Stimulated activated CD4-positive, alpha-beta T cell treated with anti-CD3 and anti-CD28 coated beads, Interleukin-12 subunit alpha, Interleukin-12 subunit beta, amount 100 ng/mL, for 4 hours (primary cell): ENCODE data around the gene LRIT1.

Source experiments
- DNase-seq: peaks from one replicate; pipeline ENCODE4 v3.0.0-alpha.2; 2020

LRIT1 gene

DNA sequence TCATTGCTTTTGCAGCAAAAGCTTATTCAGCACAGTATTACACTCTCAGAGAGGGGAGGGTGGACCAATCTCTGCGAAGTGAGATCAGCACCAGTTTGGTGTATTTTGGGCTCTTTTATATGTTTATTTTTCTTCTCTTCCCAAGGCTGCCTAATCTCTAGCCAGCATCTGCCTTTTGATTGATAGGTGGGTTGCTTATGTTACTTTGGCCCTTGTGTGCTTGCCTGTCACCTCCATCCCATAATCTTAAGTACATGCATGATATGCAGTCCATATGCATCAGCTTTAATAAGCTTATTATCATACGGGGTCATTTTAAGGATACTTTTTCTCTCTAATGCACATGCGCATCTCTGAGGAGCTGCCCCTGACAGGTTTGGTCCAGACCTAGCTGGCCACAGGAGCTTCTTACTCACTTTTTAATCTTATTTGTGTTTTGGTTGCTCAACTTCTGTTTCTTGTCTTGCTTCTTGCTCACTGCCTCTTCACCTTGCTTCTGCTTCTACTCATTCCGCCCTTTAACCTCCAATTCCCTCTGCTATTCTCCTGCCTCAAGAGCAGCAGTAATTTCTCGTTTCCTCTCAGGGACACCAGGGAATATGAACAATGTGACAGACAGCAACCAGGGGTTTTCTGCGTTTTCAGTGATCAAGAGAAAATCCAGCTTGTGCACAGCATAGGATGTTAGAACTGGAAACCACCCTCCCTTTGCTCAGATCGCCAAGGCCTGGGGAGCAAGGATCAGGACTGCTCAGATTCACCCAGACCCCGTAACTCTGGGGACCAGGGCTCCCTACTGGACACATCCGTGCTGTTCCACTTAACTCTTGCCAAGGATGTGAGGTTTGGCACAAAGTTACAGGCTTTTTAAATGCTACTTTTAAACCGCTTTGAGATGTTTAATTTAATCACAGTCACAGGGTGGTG lies 13.5 kb upstream of the LRIT1 start:
- no peak for DNase-seq

DNA sequence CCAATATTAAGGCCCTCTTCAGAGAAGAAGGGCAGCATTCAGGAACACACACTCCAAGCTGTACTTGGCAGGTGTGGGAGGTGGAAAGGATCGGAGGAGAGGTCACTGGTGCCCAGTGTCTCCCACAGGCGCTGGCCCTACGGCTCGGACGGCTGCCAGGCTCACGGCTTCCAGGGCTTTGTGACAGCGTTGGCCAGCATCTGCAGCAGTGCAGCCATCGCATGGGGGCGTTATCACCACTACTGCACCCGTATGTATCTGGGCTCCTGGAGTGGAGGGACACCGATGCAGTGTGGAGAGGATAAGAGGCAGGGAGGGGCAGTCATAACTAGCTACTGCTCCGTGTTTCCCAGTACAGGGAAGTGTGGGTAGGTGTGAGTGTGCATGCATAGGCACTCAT lies 7.4 kb upstream of the LRIT1 start:
- no peak for DNase-seq

DNA sequence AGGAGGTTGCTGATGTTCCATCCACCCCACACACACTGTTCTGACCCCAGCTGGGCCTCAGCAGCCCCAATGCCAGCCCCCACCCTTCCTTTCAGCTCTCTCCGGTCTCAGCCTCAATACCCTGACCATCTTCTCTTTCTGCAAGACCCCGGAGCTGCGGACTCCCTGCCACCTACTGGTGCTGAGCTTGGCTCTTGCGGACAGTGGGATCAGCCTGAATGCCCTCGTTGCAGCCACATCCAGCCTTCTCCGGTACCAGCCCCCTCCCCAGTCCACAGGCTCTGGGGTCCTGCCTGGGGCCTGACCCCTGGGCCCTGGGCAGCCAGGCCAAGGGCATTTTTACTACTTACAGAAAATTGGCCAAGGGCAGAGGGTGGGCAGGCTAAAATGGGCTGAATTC lies 6.2 kb upstream of the LRIT1 start:
- DNase-seq = no peak

DNA sequence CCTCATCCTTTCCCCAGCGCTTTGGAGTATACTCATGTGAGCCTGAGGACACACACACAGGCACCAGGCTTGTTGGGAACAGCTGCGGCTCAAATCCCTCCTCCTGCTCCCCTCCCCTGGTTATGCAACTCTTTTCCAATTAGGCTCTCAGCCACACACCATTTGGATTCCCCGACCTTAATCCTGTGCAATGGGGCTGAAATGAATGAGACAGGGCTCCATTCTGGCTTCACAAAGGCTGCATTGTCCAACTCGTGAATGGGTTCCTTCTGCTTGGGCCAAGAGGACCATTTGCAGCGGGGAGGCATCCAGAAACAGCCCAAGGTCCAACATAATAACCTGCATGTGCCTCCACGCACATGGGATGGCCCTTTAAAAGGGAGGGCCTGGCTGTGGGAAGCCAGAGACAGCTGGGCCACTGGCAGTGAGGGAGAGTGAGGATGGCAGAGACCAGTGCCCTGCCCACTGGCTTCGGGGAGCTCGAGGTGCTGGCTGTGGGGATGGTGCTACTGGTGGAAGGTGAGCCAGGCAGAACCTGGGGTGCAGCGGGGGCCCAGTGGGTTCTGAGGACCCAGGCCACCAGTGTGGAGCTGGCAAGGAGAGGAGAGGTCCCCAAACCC lies 3.4 kb upstream of the LRIT1 start, which contains the start of gene RGR:
Gene RGR (plus strand): TSS at position 403 of the 620 bp plus-strand sequence. CDS start 38 bp downstream, at position 441.
- no peak for DNase-seq

DNA sequence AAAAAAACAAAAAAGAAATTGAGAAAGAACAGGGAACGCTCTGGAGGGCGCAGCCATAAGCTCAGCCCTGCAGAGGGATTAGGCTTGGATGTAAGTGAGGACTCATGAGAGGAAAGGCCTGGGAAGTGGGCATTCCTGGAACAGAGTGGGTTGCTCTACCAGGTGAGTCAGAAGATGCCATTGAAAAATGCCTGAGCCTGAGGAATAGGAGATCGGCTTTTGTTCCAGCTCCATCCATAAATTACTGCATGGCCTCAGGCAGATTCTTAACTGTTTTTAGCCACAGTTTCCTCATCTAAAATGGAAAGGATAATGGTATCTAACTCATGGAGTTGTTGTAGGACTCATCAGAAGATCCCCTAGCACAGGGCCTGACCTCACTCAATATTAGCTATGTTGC lies 2.4 kb upstream of the LRIT1 start:
- no peak for DNase-seq

DNA sequence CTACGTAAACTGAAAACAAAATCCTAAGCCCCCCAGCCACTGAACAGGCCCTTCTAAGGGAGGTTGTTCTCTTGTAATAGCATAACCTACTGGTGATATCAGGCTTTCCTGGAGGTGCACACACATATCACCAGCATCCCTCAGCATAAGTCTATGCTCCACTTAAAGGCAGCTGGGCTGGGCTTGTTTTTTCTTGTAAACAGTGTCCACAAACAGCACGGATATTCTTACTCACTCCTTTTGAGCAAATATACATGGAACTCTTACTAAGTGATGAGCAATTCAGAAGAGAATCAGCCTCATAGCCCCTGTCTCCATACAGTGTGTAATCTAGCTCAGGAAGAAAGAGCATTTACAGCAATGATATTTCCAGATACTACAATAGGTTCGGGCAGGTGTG lies 2.4 kb downstream of the LRIT1 start:
- DNase-seq = no peak

DNA sequence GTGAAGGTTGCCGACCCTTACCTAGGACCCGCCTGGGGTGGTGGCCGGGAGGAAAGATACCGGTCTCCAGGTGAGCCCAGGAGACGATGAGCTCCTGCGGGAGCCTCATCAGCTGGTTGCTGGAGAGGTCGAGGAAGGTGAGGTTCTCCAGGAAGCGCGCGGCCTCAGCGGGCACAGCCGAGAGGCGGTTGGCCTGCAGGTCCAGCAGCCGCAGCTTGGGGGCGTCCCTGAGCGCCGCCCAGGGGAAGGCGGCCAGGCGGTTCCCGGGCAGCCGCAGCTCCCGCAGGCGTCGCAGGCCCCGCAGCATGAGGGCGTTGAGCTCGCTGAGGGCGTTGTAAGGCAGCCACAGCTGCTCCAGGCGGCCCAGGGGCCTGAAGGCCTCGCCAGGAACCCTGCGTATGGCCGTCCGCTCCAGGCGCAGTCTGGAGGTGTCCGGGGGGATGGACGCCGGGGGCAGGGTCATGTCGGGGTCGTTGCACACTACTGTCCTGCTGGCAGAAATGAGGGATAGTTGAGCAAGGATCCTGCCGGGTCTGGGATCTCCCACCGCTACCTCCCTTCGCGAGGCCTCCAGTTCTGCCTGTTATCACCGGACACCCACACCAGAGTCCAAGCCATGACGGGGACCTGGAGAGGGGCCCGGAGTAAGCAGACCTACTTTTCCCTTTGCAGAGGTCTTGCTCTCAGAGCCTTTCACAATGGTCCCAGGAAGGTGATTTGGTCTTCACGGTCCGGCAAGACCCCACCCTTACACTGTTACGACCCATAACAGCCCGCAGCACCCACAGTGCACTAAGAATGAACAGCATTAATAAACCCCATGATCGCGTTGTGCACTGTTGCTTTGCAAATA lies 3.9 kb downstream of the LRIT1 start:
- DNase-seq = no peak

DNA sequence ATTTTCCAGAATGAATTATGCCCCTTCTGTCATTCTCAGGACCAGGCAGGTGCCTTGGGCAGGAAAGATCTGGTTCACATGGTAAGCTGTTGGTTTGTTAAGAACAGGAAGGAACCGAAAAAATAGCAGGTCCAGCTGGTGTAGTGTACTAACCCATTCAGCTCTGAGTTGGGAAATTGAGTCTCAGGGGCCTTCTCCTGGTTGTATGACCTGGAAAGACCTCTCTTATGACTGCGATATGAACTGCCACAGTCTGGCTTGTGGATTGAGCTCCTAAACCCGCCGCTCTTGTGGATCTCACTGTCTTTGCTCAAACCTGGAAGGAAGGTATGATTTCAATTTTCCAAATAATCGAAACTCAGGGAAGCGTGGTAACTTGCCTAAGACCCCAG lies 4.5 kb downstream of the LRIT1 start:
- DNase-seq = no peak

DNA sequence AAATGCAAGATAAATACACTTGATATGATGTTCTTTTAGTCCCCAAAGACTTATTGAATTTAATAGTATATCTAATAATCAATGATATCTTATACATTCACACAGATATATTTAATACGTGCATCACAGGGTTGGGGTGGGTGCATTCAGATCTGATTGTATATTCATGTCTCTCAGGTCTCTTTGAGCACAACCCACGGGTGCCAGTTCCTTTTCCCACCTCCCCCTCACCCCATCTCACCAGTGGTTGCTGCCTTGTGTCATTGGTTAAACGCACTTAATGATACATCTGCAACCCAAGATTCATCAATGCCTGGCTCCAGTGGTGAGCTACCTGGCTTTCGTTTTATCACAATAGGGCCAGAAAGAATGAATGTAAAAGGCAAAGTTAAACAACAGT lies 6.2 kb downstream of the LRIT1 start:
- no peak for DNase-seq

DNA sequence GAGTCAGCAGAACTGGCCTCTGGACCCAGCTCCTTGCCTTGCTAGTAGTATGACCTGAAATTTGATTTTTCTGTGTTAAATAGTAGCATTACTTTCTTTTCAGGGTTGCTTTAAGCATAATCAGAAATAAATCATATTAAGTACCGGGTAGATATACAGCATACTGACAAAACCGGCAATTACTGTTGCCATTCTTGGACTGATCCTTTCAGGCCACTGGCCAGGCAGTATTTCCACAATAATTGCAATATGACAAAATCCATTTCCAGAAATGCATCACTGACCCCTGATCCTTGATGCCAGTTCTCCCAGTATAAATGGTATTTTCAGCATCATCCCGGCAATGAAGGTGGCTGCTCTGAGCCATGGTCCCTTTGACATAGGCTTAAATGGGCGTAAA lies 6.9 kb downstream of the LRIT1 start:
- no peak for DNase-seq

DNA sequence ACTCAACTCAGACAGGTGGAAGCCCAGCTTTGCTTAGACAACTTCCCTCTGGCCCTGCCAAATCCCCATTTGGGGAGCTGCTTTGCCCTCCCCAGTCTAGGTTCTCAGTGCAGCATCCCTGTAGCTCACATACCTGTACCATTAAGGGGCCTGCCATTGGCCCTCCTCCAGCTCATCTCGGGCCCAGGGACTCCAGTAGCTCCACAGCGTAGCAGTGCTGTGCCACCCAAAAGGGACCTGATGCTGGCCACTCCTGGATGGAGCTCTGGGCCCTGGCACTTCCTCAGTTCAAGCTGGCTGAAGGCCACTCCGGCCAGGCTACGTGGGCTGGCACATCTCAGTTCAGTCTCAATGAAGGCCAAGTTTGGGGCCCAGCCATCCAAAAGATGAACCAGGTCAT lies 7.4 kb downstream of the LRIT1 start:
- no peak for DNase-seq

DNA sequence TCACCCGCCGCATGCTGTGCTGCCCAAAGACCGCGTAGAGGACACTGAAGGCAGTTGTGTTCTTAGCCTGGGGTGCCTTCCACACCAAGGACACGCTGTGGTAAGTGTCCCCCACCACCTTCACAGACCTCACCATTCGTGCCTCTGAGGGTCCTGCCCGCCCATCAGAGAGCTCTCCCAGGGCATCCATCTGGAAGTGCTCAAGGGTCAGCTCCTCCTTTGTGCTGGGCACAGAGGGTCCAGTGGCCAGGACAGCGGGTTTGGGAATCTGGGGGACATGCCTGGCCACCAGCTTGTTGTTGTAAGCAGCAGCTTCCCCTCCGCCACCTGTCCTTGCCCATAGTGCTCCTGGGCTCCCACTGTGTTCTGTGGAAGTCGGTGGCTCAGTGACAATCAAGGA lies 9.0 kb downstream of the LRIT1 start:
- no peak for DNase-seq

DNA sequence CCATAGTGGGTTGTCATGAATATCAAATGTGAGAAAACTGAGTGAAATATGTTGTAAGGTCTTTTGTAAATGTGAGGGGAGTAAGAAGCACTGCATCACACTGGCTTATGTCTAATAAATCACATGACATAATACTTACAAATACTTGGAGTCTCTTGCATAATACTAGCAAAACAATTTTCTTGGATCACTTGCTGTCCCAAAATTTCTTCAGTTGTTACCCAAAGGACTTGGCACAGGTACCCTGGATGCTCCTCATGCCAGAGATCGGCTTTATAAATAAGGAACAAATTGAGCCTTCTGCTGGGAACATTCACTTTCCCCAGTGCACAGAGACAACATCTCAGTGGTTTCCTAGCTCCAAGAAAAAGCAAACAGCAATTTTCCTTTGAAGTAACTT lies 11.0 kb downstream of the LRIT1 start:
- no peak for DNase-seq

DNA sequence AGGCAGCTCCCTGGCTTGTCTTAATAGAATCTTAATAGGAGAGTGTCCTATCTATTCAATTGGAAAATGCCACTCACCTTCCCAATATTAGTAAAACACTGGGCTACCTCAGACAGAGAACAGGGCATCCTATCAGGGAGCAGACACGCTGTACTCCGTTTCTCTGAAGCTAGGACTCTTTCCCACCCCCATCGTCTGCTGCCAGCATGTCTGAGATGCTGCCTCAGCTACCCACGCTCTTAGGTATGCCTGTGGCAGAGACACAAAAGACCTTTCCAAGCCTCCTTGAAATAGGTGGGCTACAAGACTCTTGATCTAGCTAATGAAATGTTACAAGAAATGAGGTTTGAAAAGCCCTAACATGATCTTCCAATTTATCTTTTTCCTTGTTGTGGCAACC lies 13.5 kb downstream of the LRIT1 start:
- no peak for DNase-seq

DNA sequence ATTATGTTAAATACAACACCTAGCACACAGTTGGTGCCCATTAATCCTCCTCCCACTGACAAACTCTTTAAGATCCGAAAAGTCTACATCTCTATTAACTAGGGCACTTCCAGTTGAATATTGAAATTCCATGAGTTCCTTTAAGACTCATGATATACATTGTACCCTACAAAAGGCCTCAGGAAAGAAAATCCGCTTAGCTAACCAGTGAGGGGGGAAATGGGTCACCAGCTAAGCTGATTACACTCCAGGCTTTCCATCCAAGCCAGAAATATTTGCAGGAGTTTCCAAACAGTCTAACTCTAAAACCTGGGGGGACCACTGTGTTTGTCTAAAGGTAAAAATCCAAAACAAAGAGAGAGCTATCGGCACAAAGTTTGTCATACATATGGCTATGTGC lies 14.7 kb downstream of the LRIT1 start:
- no peak for DNase-seq

DNA sequence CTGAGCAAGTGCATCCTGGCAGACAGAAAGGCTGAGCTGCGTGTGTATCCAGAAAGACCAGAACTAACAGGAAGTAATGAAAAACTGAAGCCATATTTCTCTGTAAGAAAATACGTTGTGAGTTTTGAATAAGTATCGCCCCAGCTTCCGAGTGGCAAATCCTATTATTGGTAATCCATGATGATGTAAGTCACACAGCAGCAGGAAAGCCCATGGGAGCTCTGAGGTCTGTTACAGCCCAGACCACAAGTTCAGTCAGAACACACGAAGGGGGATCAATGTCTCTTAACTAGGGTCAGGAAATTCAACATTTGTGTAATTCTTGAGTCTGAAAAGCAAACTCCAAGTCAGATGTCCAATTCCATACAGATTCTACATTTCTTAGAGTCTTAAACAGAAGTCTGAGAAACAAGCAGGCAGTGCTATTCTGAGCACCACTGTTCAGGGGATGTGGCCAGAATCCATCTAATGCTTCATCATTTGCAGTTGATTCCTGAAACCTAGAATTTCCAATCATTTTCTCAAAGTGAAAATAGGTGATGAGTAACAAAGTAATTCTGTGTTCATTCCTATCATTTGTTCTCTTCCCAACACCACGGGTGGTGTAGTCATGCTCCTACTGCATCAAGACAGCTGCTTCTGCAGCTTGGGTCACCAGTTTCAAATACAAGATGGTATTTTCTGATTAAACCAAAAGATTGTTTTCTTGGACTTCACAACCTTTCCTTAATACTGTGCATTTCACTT lies 15.7 kb downstream of the LRIT1 start, which contains the start of gene LRIT2:
Gene LRIT2 (minus strand): TSS at position 118 of the 747 bp plus-strand sequence. CDS start 24 bp downstream, at position 94.
- DNase-seq = no peak

DNA sequence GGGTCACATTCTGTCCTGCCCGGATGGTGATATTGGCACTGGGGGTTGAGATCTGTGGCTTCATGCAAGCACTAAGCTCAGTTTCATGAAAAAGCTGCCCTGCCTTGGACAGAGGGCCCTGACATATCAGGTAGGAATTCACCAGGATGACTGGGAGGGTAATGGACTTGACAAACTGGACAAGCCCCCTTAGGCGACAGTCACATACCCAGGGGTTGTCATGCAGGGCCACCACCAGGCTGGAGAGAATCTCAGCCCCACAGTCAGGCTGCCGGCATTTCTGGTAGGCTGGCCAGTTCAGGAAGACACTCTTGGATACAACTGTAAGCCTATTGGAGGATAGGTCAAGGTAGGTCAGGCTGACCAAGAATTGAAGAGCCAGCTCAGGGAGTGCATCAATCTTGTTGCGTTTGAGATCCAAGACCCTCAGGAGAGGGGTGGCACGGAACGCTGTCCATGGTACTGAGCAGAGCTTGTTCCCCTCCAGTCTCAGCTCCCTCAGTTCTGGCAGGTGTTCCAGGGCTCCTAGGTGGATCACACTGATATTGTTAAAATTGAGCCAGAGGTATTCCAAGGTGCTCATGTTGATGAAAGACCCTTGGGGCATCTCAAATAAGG lies 16.8 kb downstream of the LRIT1 start:
- no peak for DNase-seq

DNA sequence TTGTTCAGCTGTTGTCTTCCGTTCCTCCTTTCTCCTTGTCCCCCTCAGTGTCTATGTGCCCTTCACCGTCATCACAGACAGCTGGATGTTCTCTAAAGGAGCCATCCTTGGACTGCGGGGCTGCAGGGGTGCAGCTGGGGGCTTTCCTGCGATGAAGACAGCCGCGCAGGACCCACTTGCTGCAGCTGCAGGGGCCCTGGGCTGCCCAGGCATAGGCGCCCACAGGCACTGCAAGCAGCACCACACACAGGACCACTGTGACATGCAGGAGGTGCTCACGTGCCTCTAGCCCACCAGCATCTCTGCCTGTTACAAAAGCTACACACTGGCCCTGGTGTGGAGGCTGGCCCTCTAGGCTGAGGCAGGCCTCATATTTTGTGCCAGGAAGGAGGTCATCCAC lies 19.4 kb downstream of the LRIT1 start:
- no peak for DNase-seq

DNA sequence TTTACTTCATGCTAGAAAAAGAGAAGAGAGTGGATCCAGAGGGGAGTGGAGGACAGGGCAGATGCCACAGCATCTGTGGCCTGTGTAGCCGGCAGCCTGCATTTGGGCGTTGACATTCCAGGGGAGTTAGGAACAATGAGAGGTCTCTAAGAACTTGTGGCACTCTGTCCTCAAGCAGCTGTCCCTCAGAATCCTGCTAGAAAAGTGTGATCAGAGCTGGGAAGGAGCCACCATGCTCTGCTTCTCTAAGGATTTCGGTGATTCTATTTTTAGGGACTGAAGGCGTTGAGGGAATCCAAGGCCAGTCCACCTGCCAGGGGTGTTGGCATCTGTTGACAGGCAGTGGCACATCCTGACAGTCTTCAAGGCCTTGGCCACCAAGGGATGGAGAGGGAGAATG lies 23.6 kb downstream of the LRIT1 start:
- DNase-seq = no peak

DNA sequence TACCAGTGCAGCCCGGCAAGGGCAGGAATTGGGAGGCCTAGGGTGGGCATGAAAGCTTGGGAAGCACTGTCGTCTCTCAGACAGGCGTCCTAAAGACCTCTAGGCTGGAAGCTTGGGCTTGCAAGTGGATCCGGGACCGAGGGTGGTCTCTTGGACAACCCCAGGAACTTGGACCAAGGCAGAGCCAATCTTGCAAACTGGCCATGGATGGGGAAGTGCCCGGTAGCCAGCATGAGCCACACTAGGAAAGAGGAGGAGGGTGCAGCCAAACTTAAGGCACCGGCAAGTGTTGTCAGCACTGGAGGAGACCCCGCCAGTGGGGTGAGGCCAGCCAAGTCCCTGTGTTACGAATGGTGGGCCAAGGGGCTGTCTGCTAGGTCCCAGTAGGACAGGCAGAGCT lies 24.5 kb downstream of the LRIT1 start:
- DNase-seq = no peak

DNA sequence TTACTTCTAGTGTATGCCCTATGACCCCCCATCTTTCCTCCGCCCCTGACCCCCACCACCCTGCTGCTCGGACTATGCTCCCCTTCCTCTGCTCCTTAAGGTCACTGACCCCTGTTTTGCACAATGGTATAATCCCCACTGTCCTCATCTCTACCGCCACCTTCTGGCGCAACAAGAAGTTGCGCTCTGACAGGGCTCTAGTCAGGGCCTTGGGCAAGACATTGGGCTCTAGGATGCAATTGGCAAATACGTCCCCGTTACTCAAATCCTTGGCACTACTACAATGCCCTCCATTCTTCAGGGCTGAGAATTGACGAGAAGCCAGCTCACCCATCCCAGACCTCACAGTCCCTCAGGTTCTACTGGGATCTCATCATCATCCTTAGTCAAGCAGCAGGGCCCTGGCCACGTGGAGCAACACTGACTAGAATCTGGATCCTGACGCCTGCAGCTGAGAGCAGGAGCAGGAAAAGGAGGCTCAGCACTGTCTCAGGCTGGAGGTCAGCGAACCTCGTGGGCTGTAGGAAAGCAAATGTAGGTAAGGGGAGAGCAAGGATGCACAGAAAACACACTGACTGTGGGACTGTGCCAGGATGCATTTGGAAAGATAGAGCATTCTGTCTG lies 26.6 kb downstream of the LRIT1 start:
- DNase-seq = no peak
